ENCODE results near the gene SRF.
A peak's percentile ranks its signal among the peaks of the same experiment; 100 is the strongest.

SRF gene

DNA sequence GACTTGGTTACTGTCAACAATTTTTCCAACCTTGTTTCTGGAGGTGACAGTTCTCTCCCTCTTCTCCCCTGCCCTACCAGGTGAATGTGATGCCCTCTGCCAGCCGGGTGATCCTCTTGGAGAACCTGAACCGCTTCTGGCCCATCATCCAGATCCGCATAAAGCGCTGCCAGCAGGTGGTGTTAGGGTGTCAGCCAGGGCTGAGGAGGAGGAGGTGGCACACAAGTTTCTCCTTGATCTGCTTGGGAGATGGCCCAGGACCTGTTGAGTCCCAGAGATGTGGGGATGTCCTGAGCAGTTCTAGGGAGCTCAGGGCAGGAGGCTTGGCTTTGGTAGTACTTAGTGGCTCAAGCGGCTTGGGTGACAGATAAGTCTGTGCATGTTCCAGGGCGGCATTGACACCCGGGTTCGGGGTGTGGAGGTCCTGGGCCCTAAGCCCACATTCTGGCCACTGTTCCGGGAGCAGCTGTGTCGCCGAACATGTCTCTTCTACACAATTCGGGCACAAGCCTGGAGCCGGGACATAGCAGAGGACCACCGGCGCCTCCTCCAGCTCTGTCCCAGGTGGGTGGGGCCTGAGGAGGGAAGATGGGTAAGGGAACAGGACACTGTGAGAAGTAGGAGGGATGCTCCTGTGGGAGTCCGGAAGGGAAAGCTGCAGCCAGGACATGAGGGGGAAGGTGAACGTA, 32.1 kb downstream of the SRF start:
- WGBS, 2 donors (ENCODE audit: extremely low coverage in 2 of 2, insufficient read length in 2 of 2, insufficient replicate concordance in 1 of 2): 100% methylated on average over 1 of the region's 17 CpGs; no CpG with 5 or more reads in 1 of the 2 donors

DNA sequence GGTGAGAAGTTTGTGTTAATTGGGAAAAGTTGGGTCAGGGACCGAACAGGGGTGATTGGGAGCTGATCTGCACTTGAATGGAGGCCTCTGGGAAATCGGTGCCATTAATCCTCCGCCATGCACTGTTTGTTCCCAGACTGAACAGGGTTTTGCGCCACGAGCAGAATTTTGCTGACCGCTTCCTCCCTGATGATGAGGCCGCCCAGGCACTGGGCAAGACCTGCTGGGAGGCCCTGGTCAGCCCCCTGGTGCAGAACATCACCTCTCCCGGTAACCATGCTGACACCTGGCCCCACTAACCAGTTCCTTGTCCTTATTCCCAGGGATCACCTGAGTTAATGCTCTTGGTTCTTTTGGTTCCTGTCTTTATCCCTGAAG, 32.6 kb downstream of the SRF start:
- no peak overlapping the region for H4K8ac ChIP-seq (ENCODE audit: low read depth, low read length)
- WGBS, 2 donors (ENCODE audit: extremely low coverage in 2 of 2, insufficient read length in 2 of 2, insufficient replicate concordance in 1 of 2): no CpG with 5 or more reads among the region's 8 CpGs
- DNase-seq (ENCODE audit: low spot score): no peak
- no peak overlapping the region for H3K23ac ChIP-seq (ENCODE audit: low read depth, low read length, poor library complexity)
- no peak overlapping the region for H3K4ac ChIP-seq (ENCODE audit: low read length)
- H3K27ac ChIP-seq (replicated peaks; ENCODE audit: low read length): no peak overlapping the region
- no peak overlapping the region for H2BK120ac ChIP-seq (ENCODE audit: low read depth, low read length)
- no peaks in the 10 kb centered on the region for H3K9me3 ChIP-seq (replicated peaks in 1 of 2; ENCODE audit: control insufficient read depth in 2 of 2, insufficient read depth in 1 of 2, low read depth in 1 of 2, low read length in 2 of 2)
- H2BK12ac ChIP-seq (ENCODE audit: low read length): no peak overlapping the region
- H3K9ac ChIP-seq (ENCODE audit: low read depth, low read length, poor library complexity): peak overlapping the region; percentile 22
- H3K14ac ChIP-seq (ENCODE audit: low read length): no peak overlapping the region
- no peak overlapping the region for H4K91ac ChIP-seq (ENCODE audit: low read depth, low read length, poor library complexity)
- H2AFZ ChIP-seq (ENCODE audit: low read length): no peak overlapping the region
- H3K4me3 ChIP-seq (ENCODE audit: low read length in 2 of 2): no peak overlapping the region
- H3K27me3 ChIP-seq (ENCODE audit: control insufficient read depth in 3 of 3, insufficient read depth in 3 of 3, low read depth in 1 of 3, low read length in 3 of 3): no peaks in the 10 kb centered on the region
- H3K36me3 ChIP-seq (replicated peaks in 1 of 2; ENCODE audit: control insufficient read depth in 2 of 2, insufficient read depth in 2 of 2, low read length in 2 of 2): peaks cover 3 to 27% of the 10 kb centered on the region in 2 donors
- H2BK5ac ChIP-seq (ENCODE audit: low read length): no peak overlapping the region
- no peak overlapping the region for H2BK15ac ChIP-seq (ENCODE audit: low read length)
- H3K18ac ChIP-seq (ENCODE audit: low read length): no peak overlapping the region
- no peaks in the 10 kb centered on the region for H3K4me1 ChIP-seq (ENCODE audit: control insufficient read depth in 2 of 2, insufficient read depth in 1 of 2, low read depth in 1 of 2, low read length in 2 of 2)
- no peak overlapping the region for H3K4me2 ChIP-seq (ENCODE audit: insufficient read depth, low read length, poor library complexity, severe bottlenecking)
- no peaks in the 10 kb centered on the region for H3K79me1 ChIP-seq (ENCODE audit: low read depth, low read length)
- no peak overlapping the region for H2AK5ac ChIP-seq (ENCODE audit: low read depth, low read length)

More for the DNA sequence above, 32.1 kb downstream of the SRF start:
- Histone ChIP-seq H3K4me2 (ENCODE audit: insufficient read depth, low read length, poor library complexity, severe bottlenecking) (no peak overlapping the region), H3K14ac (ENCODE audit: low read length) (no peak overlapping the region), H4K91ac (ENCODE audit: low read depth, low read length, poor library complexity) (no peak overlapping the region), H3K27me3 (ENCODE audit: control insufficient read depth in 3 of 3, insufficient read depth in 3 of 3, low read depth in 1 of 3, low read length in 3 of 3) (no peaks in the 10 kb centered on the region), H3K27ac (replicated peaks; ENCODE audit: low read length) (no peak overlapping the region), H3K79me1 (ENCODE audit: low read depth, low read length) (no peaks in the 10 kb centered on the region), H2BK120ac (ENCODE audit: low read depth, low read length) (no peak overlapping the region), H3K36me3 (replicated peaks in 1 of 2; ENCODE audit: control insufficient read depth in 2 of 2, insufficient read depth in 2 of 2, low read length in 2 of 2) (peaks cover 3 to 32% of the 10 kb centered on the region in 2 donors), H2BK5ac (ENCODE audit: low read length) (no peak overlapping the region), H2AK5ac (ENCODE audit: low read depth, low read length) (no peak overlapping the region), H3K23ac (ENCODE audit: low read depth, low read length, poor library complexity) (no peak overlapping the region), H3K4me3 (ENCODE audit: low read length in 2 of 2) (no peak overlapping the region), H2BK12ac (ENCODE audit: low read length) (no peak overlapping the region), H3K4ac (ENCODE audit: low read length) (no peak overlapping the region), H3K18ac (ENCODE audit: low read length) (no peak overlapping the region), H3K9ac (ENCODE audit: low read depth, low read length, poor library complexity) (peak overlapping the region; percentile 45), H3K9me3 (replicated peaks in 1 of 2; ENCODE audit: control insufficient read depth in 2 of 2, insufficient read depth in 1 of 2, low read depth in 1 of 2, low read length in 2 of 2) (no peaks in the 10 kb centered on the region), H3K4me1 (ENCODE audit: control insufficient read depth in 2 of 2, insufficient read depth in 1 of 2, low read depth in 1 of 2, low read length in 2 of 2) (no peaks in the 10 kb centered on the region), H2BK15ac (ENCODE audit: low read length) (no peak overlapping the region), H4K8ac (ENCODE audit: low read depth, low read length) (no peak overlapping the region), H2AFZ (ENCODE audit: low read length) (no peak overlapping the region)
- DNase-seq (ENCODE audit: low spot score): no peak

DNA sequence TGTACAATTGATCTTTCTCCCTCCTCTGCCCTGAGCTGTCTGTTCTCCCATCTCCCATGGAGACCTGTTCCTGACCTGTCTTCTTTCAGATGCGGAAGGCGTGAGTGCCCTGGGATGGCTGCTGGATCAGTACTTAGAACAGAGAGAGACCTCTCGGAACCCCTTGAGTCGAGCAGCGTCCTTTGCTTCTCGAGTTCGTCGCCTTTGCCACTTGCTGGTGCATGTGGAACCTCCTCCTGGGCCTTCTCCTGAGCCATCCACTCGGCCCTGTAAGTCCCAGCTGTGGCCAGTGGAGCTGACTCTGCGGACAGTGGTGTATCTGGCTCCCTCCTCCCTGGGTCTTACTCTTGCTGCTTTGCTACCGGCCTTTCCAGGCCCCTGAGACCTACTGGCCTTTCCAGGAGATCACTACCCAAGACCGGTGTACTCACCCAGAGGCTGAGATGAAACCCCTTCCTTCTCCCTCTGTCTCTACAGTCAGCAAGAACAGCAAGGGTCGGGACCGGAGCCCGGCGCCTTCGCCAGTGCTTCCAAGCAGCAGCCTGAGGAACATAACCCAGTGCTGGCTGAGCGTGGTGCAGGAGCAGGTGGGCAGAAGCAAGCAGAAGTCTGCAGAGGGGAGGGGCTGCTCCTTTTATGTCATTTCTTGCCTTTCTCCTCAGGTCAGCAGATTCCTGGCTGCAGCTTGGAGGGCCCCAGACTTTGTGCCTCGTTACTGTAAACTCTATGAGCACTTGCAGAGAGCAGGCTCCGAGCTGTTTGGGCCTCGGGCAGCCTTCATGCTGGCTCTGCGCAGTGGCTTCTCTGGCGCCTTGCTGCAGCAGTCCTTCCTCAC, 33.4 kb downstream of the SRF start:
- no peak overlapping the region for H3K23ac ChIP-seq (ENCODE audit: low read depth, low read length, poor library complexity)
- no peak overlapping the region for H3K14ac ChIP-seq (ENCODE audit: low read length)
- no peak overlapping the region for H2BK12ac ChIP-seq (ENCODE audit: low read length)
- no peak overlapping the region for H2BK120ac ChIP-seq (ENCODE audit: low read depth, low read length)
- H3K4me1 ChIP-seq (ENCODE audit: control insufficient read depth in 2 of 2, insufficient read depth in 1 of 2, low read depth in 1 of 2, low read length in 2 of 2): no peaks in the 10 kb centered on the region
- DNase-seq (ENCODE audit: low spot score): no peak
- H3K9ac ChIP-seq (ENCODE audit: low read depth, low read length, poor library complexity): no peak overlapping the region
- no peak overlapping the region for H4K8ac ChIP-seq (ENCODE audit: low read depth, low read length)
- no peak overlapping the region for H3K4me3 ChIP-seq (ENCODE audit: low read length in 2 of 2)
- H3K36me3 ChIP-seq (replicated peaks in 1 of 2; ENCODE audit: control insufficient read depth in 2 of 2, insufficient read depth in 2 of 2, low read length in 2 of 2): peaks cover 3 to 27% of the 10 kb centered on the region in 2 donors
- no peak overlapping the region for H3K27ac ChIP-seq (replicated peaks; ENCODE audit: low read length)
- H4K91ac ChIP-seq (ENCODE audit: low read depth, low read length, poor library complexity): no peak overlapping the region
- no peak overlapping the region for H2BK15ac ChIP-seq (ENCODE audit: low read length)
- no peak overlapping the region for H3K18ac ChIP-seq (ENCODE audit: low read length)
- no peaks in the 10 kb centered on the region for H3K9me3 ChIP-seq (replicated peaks in 1 of 2; ENCODE audit: control insufficient read depth in 2 of 2, insufficient read depth in 1 of 2, low read depth in 1 of 2, low read length in 2 of 2)
- H3K4ac ChIP-seq (ENCODE audit: low read length): no peak overlapping the region
- no peaks in the 10 kb centered on the region for H3K27me3 ChIP-seq (ENCODE audit: control insufficient read depth in 3 of 3, insufficient read depth in 3 of 3, low read depth in 1 of 3, low read length in 3 of 3)
- no peak overlapping the region for H2AFZ ChIP-seq (ENCODE audit: low read length)
- H3K4me2 ChIP-seq (ENCODE audit: insufficient read depth, low read length, poor library complexity, severe bottlenecking): no peak overlapping the region
- H3K79me1 ChIP-seq (ENCODE audit: low read depth, low read length): no peaks in the 10 kb centered on the region
- no peak overlapping the region for H2BK5ac ChIP-seq (ENCODE audit: low read length)
- H2AK5ac ChIP-seq (ENCODE audit: low read depth, low read length): no peak overlapping the region
- WGBS, 2 donors (ENCODE audit: extremely low coverage in 2 of 2, insufficient read length in 2 of 2, insufficient replicate concordance in 1 of 2): no CpG with 5 or more reads among the region's 23 CpGs

DNA sequence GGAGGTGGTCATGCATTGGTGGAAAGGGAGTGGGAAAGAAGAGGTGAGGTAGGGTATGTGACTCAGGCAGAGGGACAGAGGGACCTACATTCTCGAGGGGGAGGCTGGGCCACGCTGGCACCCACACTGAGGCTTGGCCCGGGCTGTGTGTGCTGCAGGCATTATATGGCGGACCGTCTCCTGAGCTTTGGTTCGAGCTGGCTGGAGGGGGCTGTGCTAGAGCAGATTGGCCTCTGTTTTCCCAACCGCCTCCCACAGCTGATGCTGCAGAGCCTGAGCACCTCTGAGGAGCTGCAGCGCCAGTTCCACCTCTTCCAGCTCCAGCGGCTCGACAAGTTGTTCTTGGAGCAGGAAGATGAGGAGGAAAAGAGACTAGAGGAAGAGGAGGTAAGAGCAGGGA, 34.8 kb downstream of the SRF start:
- DNase-seq (ENCODE audit: low spot score): no peak
- Histone ChIP-seq H3K14ac (ENCODE audit: low read length) (no peak overlapping the region), H4K8ac (ENCODE audit: low read depth, low read length) (no peak overlapping the region), H2AK5ac (ENCODE audit: low read depth, low read length) (no peak overlapping the region), H2BK120ac (ENCODE audit: low read depth, low read length) (no peak overlapping the region), H3K9ac (ENCODE audit: low read depth, low read length, poor library complexity) (no peak overlapping the region), H3K4me2 (ENCODE audit: insufficient read depth, low read length, poor library complexity, severe bottlenecking) (no peak overlapping the region), H3K18ac (ENCODE audit: low read length) (no peak overlapping the region), H3K9me3 (replicated peaks in 1 of 2; ENCODE audit: control insufficient read depth in 2 of 2, insufficient read depth in 1 of 2, low read depth in 1 of 2, low read length in 2 of 2) (no peaks in the 10 kb centered on the region), H2AFZ (ENCODE audit: low read length) (no peak overlapping the region), H2BK5ac (ENCODE audit: low read length) (no peak overlapping the region), H3K79me1 (ENCODE audit: low read depth, low read length) (no peaks in the 10 kb centered on the region), H3K4ac (ENCODE audit: low read length) (no peak overlapping the region), H2BK15ac (ENCODE audit: low read length) (no peak overlapping the region), H3K23ac (ENCODE audit: low read depth, low read length, poor library complexity) (no peak overlapping the region), H3K4me3 (ENCODE audit: low read length in 2 of 2) (no peak overlapping the region), H3K4me1 (ENCODE audit: control insufficient read depth in 2 of 2, insufficient read depth in 1 of 2, low read depth in 1 of 2, low read length in 2 of 2) (no peaks in the 10 kb centered on the region), H3K27me3 (ENCODE audit: control insufficient read depth in 3 of 3, insufficient read depth in 3 of 3, low read depth in 1 of 3, low read length in 3 of 3) (no peaks in the 10 kb centered on the region), H4K91ac (ENCODE audit: low read depth, low read length, poor library complexity) (no peak overlapping the region), H3K27ac (replicated peaks; ENCODE audit: low read length) (no peak overlapping the region), H2BK12ac (ENCODE audit: low read length) (no peak overlapping the region), H3K36me3 (replicated peaks in 1 of 2; ENCODE audit: control insufficient read depth in 2 of 2, insufficient read depth in 2 of 2, low read length in 2 of 2) (peaks cover under 1 to 16% of the 10 kb centered on the region in 2 donors)
- no CpG with 5 or more reads among the region's 10 CpGs for WGBS, 2 donors (ENCODE audit: extremely low coverage in 2 of 2, insufficient read length in 2 of 2, insufficient replicate concordance in 1 of 2)
